Esophagus squamous epithelium (tissue), 5 donors: Measurements from ENCODE around the gene FNDC3B. TPM values are rescaled to one million over a fixed set of nuclear protein-coding genes. Genes with fewer than 3 reads are reported as not detected.
A peak's percentile ranks its signal among the peaks of the same experiment; 100 is the strongest.

Experiments used
- DNase-seq: peaks from one replicate; lab custom pipeline; 2025; lab: John Stamatoyannopoulos, UW
- H3K27ac ChIP-seq, 4 donors: fragments of 200-600 bp; sonication (generic); one replicate each; pipeline ENCODE4 v1.5.1; 2016 to 2019; ENCODE audit warnings: mild to moderate bottlenecking in 1 of 4
- H3K27me3 ChIP-seq, 4 donors: fragments of 200-600 bp; sonication (generic); 1 replicate in 3 of 4; 2 replicates in 1 of 4; pipeline versions ENCODE4 v1.5.1 to v1.6.0; 2017 to 2021; ENCODE audit warnings: antibody characterized with exemption in 1 of 4
- H3K36me3 ChIP-seq, 3 donors: fragments of 200-600 bp; sonication (generic); one replicate each; pipeline ENCODE4 v1.5.1; 2016 to 2019
- H3K4me1 ChIP-seq, 3 donors: fragments of 200-600 bp; sonication (generic); one replicate each; pipeline ENCODE4 v1.5.1; 2017 to 2019
- H3K4me3 ChIP-seq, 4 donors: fragments of 200-600 bp; sonication (generic); 1 replicate in 3 of 4; 2 replicates in 1 of 4; pipeline ENCODE4 v1.5.1; 2016 to 2019; ENCODE audit warnings: mild to moderate bottlenecking in 2 of 4, moderate library complexity in 1 of 4
- H3K9me3 ChIP-seq, 3 donors: fragments of 200-600 bp; sonication (generic); one replicate each; pipeline ENCODE4 v1.5.1; 2016 to 2019
- POLR2A ChIP-seq, 4 donors: fragments of 450-650 bp; IDR thresholded peaks; one replicate each; pipeline ENCODE4 v1.6.1; 2017; ENCODE audit warnings: antibody characterized with exemption in 4 of 4, mild to moderate bottlenecking in 4 of 4, moderate library complexity in 3 of 4
- WGBS, 2 donors: methylation state at CpG; one replicate each; pipeline ENCODE4 v1.1.5; 2018; 5-methylcytosine and 5-hydroxymethylcytosine counted together
- intact Hi-C: fragments of 100-400 bp; cut with DNase I; formaldehyde crosslinking; loops from one replicate; pipeline ENCODE4 v1.15.0; 2022
- total RNA-seq, 4 donors: library from RNA; depleted of rRNA; stranded (reverse); fragments of >200 nt; gene quantifications; one replicate each; pipeline ENCODE4 v1.1.0, GENCODE V29; 2016
- TF ChIP-seq, protein P1 (sequence below), 6 experiments: fragments of 450-650 bp in 4 of 6; fragments of 200-600 bp in 2 of 6; sonication (generic) in 2 of 6; IDR thresholded peaks; one replicate each; pipeline ENCODE4 v1.5.1; 2016 to 2019; ENCODE audit warnings: antibody characterized with exemption in 6 of 6, mild to moderate bottlenecking in 4 of 6, moderate library complexity in 4 of 6
- donor health status: DM: yes; HTN: yes; CAD: no.

Gene FNDC3B
- total RNA-seq, 4 donors from 2014 or later: 7.7 to 44.3 (median 20.4) TPM

DNA sequence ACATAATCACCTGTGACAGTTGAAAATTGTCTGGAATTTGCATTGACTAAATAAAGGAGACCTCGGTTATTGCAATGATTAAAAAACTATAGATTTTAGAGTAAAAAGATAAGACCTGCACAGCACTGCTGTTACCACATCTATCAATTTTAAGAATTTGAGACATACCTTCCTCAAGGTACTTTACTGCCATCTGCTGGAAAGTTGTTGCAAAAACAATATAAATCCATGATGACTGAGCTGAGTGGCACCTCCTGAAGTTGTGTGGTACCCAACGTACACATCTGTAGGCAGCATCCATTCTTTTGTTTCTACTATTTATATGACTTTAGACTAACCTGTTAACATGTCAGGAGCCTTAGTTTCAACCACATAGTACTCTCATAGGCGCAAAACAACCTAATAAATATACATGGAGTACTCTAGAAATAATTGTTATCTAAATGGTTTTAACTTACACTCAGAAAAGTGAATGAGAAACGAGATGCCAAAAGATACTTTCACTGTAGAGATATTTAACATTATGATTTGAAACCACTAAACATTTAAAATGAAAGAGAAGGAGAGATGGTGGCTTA, 302.2 kb downstream of the FNDC3B start:
- TF ChIP-seq POLR2A (IDR thresholded peaks at IDR 0.05): no peak
- TF ChIP-seq, protein P1, sequence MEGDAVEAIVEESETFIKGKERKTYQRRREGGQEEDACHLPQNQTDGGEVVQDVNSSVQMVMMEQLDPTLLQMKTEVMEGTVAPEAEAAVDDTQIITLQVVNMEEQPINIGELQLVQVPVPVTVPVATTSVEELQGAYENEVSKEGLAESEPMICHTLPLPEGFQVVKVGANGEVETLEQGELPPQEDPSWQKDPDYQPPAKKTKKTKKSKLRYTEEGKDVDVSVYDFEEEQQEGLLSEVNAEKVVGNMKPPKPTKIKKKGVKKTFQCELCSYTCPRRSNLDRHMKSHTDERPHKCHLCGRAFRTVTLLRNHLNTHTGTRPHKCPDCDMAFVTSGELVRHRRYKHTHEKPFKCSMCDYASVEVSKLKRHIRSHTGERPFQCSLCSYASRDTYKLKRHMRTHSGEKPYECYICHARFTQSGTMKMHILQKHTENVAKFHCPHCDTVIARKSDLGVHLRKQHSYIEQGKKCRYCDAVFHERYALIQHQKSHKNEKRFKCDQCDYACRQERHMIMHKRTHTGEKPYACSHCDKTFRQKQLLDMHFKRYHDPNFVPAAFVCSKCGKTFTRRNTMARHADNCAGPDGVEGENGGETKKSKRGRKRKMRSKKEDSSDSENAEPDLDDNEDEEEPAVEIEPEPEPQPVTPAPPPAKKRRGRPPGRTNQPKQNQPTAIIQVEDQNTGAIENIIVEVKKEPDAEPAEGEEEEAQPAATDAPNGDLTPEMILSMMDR (IDR thresholded peaks at IDR 0.05): peak; percentile 22 to 75 (median 65)
- intact Hi-C loops: no loop called here

DNA sequence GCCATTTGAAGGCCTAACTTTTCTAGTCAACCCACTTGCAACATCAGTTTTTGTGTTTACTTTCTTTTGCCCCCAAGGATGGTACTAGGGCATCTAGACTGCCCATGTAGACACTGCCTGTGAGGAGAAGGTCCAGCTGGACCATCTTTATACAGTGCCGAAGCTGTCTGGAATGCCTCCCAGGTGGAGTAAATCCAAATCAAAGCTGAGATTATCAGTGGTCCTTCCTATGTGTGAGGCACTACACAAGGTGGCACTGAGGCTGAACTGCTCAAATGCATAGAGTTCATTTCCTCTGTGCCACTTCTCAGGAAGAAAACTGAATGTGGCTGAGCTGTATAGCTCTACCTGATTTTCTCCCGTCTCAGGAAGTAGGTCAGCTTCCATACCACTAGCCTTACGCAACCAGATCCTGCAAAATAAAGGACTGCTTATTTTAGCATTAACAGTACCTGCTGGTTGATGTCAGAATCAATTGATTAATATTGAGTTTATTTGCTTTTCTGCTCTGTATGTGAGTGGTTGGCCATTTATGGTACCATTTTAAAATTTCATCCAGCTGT, 302.8 kb downstream of the FNDC3B start:
- TF ChIP-seq POLR2A (IDR thresholded peaks at IDR 0.05): no peak
- TF ChIP-seq, protein P1 (IDR thresholded peaks at IDR 0.05): no peak
- Histone ChIP-seq H3K27ac (no peak overlapping the region), H3K27me3 (no peaks in the 10 kb centered on the region), H3K36me3 (peaks cover 0 to 93% (median 3%) of the 10 kb centered on the region in 3 donors), H3K4me1 (no peaks in the 10 kb centered on the region), H3K4me3 (no peak overlapping the region), H3K9me3 (no peaks in the 10 kb centered on the region)
- 68 to 92% methylated on average over 3 of the region's 3 CpGs for WGBS, 2 donors
- no peak for DNase-seq
- intact Hi-C loops: no loop called here

More for the DNA sequence above, 302.2 kb downstream of the FNDC3B start:
- no peaks in the 10 kb centered on the region for H3K27me3 ChIP-seq
- H3K36me3 ChIP-seq: peaks cover 0 to 91% (median 1%) of the 10 kb centered on the region in 3 donors
- no peak overlapping the region for H3K4me3 ChIP-seq
- WGBS, 2 donors: 33 to 35% methylated on average over 4 of the region's 4 CpGs
- no peaks in the 10 kb centered on the region for H3K4me1 ChIP-seq
- H3K9me3 ChIP-seq: no peaks in the 10 kb centered on the region
- no peak overlapping the region for H3K27ac ChIP-seq
- DNase-seq: no peak

DNA sequence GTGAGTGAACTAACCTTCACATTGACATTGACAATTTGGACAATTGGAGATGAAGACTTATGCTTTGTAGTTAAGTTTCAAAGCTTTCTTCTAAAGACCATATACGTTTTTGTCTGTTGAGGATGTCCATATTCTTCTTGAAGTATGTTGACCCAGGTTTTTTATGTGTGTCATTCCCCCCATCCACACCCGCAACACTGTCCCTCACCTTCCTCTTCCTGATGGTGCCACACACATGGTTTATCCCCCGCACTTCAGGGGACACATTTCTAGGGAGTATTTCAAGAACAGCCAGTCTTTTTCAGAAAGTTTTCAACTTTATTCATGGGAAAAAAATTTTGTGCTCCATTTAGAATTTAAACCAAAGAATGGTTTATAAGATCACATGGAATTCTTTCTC, 303.7 kb downstream of the FNDC3B start:
- WGBS, 2 donors: 90 to 95% methylated on average over 3 of the region's 3 CpGs
- Histone ChIP-seq H3K27ac (no peak overlapping the region), H3K4me1 (no peaks in the 10 kb centered on the region), H3K36me3 (peaks cover 0 to 93% (median 3%) of the 10 kb centered on the region in 3 donors), H3K4me3 (no peak overlapping the region), H3K9me3 (no peaks in the 10 kb centered on the region), H3K27me3 (no peaks in the 10 kb centered on the region)
- no peak for TF ChIP-seq POLR2A (IDR thresholded peaks at IDR 0.05)
- TF ChIP-seq, protein P1 (IDR thresholded peaks at IDR 0.05): no peak
- intact Hi-C loops: no loop called here
- no peak for DNase-seq

DNA sequence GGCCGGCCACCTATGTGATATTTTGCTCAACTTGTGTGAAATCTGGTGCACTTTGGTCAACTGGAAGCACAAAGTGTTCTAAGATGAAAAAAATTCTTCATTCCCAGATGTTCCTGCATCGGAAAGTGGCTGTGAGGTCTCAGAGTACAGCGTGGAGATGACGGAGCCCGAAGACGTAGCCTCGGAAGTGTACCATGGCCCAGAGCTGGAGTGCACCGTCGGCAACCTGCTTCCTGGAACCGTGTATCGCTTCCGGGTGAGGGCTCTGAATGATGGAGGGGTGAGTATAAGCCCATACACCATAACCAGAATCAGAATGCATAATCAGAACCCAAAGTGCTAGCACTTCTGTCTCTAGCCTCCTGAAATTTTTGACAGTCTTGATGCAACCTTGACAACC, 304.6 kb downstream of the FNDC3B start:
- H3K36me3 ChIP-seq: peaks cover 0 to 95% (median 3%) of the 10 kb centered on the region in 3 donors
- WGBS, 2 donors: 93 to 94% methylated on average over 12 of the region's 12 CpGs
- intact Hi-C loops: no loop called here

DNA sequence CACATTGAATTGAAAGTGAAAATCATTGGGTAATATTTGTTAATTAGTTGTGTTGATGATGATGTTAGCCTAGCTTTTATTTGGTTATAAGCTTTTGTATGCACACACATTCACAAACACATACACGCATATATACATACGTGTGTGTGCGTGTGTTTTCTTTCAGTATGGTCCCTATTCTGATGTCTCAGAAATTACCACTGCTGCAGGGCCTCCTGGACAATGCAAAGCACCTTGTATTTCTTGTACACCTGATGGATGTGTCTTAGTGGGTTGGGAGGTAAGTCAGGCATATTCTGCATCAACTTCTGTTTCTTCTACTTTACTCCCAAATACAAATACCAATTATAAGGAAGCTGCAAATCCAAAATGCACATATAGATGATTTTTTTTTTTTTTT, 306.8 kb downstream of the FNDC3B start:
- 76 to 92% methylated on average over 3 of the region's 3 CpGs for WGBS, 2 donors
- intact Hi-C loops: no loop called here
- DNase-seq: no peak
- no peak for TF ChIP-seq POLR2A (IDR thresholded peaks at IDR 0.05)
- TF ChIP-seq, protein P1 (IDR thresholded peaks at IDR 0.05): no peak
- Histone ChIP-seq H3K27me3 (no peaks in the 10 kb centered on the region), H3K4me3 (no peak overlapping the region), H3K4me1 (no peaks in the 10 kb centered on the region), H3K36me3 (peaks cover 0 to 84% (median 3%) of the 10 kb centered on the region in 3 donors), H3K9me3 (no peaks in the 10 kb centered on the region), H3K27ac (no peak overlapping the region)

More for the DNA sequence above, 304.6 kb downstream of the FNDC3B start:
- TF ChIP-seq POLR2A (IDR thresholded peaks at IDR 0.05): no peak
- TF ChIP-seq, protein P1 (IDR thresholded peaks at IDR 0.05): no peak
- H3K27ac ChIP-seq: no peak overlapping the region
- no peak for DNase-seq
- H3K4me1 ChIP-seq: no peaks in the 10 kb centered on the region
- H3K9me3 ChIP-seq: no peaks in the 10 kb centered on the region
- no peak overlapping the region for H3K4me3 ChIP-seq
- H3K27me3 ChIP-seq: no peaks in the 10 kb centered on the region
